Uterus (tissue), 2 donors: ENCODE measurements around the gene BMPR2.

Experiments used
- CTCF ChIP-seq, 4 experiments: fragments of 200-600 bp in 2 of 4; fragments of 450-650 bp in 2 of 4; sonication (generic) in 2 of 4; IDR thresholded peaks; one replicate each; pipeline ENCODE4 v1.5.1; 2016 to 2019; ENCODE audit warnings: antibody characterized with exemption in 4 of 4, mild to moderate bottlenecking in 2 of 4, moderate library complexity in 1 of 4
- POLR2A ChIP-seq, 2 donors: fragments of 450-650 bp; IDR thresholded peaks; one replicate each; pipeline ENCODE4 v1.6.1; 2016; ENCODE audit warnings: antibody characterized with exemption in 2 of 2, mild to moderate bottlenecking in 1 of 2, moderate library complexity in 1 of 2

DNA sequence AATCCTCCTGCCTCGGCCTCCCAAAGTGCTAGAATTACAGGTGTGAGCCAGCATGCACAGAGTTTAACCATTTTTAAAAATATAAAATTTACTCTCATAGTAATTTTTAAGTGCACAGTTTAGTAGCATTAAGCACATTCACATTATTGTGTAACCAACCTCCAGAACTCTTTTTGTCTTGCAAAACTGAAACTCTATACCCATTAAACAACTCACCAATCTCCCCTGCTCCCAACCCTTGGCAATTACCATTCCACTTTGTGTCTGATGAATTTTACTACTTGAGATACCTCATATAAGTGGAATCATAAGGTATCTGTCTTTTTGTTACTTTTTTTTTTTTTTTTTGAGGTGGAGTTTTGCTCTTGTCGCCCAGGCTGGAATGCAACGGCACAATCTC lies 112.5 kb downstream of the BMPR2 start:
- TF ChIP-seq CTCF (IDR thresholded peaks at IDR 0.05) (no peak), POLR2A (IDR thresholded peaks at IDR 0.05) (no peak)
